Activated CD4-positive, alpha-beta T cell treated with anti-CD3 and anti-CD28 coated beads for 36 hours (primary cell): ENCODE measurements around the gene ANOS1. TPM values are rescaled to one million over a fixed set of nuclear protein-coding genes. Genes with fewer than 3 reads are reported as not detected.
"Not testable (repeated sequence)": the region's sequence is repeated elsewhere in the genome, so short reads cannot be mapped to it uniquely, and the experiment has no call there.

ENCODE experiments used
- ATAC-seq: fragments of 200-7000 bp; cut with Tn5 transposase; one replicate; pipeline ENCODE4 v1.10.0; 2021; ENCODE audit warnings: mild to moderate bottlenecking, moderate library complexity
- CTCF ChIA-PET: fragments of 350-600 bp; sonication (Branson Sonifier 250); formaldehyde crosslinking; loops from one replicate; lab custom pipeline; 2021; ENCODE audit warnings: antibody characterized with exemption; lab: Charles Lee
- POLR2A ChIA-PET: fragments of 350-600 bp; sonication (Branson Sonifier 250); formaldehyde crosslinking; loops from one replicate; lab custom pipeline; 2021; ENCODE audit warnings: antibody characterized with exemption, inconsistent platforms; lab: Charles Lee
- DNase-seq: peaks from one replicate; pipeline ENCODE4 v3.0.0-alpha.2; 2020
- H3K27ac Mint-ChIP-seq: one replicate; pipeline ENCODE4 v1.8.0; 2021; ENCODE audit warnings: mixed read lengths
- H3K27me3 Mint-ChIP-seq: one replicate; pipeline ENCODE4 v1.8.0; 2021; ENCODE audit warnings: mixed read lengths
- H3K36me3 Mint-ChIP-seq: one replicate; pipeline ENCODE4 v1.8.0; 2021; ENCODE audit warnings: low read depth, mixed read lengths
- H3K4me1 Mint-ChIP-seq: one replicate; pipeline ENCODE4 v1.8.0; 2021; ENCODE audit warnings: mixed read lengths
- H3K4me3 Mint-ChIP-seq: one replicate; pipeline ENCODE4 v1.8.0; 2021; ENCODE audit warnings: mild to moderate bottlenecking, moderate library complexity, mixed read lengths
- H3K9me3 Mint-ChIP-seq: one replicate; pipeline ENCODE4 v1.8.0; 2021; ENCODE audit warnings: low read depth, mixed read lengths
- intact Hi-C, 2 experiments: fragments of 100-400 bp; cut with DNase I in 1 of 2; cut with micrococcal nuclease in 1 of 2; formaldehyde crosslinking; loops; one replicate each; pipeline versions ENCODE4 v1.14.2 to v1.15.1; 2022 to 2024; cut with DNase I, micrococcal nuclease
- total RNA-seq, 2 experiments: library from RNA; stranded (reverse); gene quantifications; one replicate each; pipeline ENCODE4 v1.2.3, GENCODE V29; 2021

Gene ANOS1
- total RNA-seq, 2 experiments from 2014 or later, result not detected

- DNase-seq (no peak), ATAC-seq (no peak)
- POLR2A ChIA-PET, result no interaction called here
- no peaks in the 10 kb centered on the region for H3K4me1 Mint-ChIP-seq
- no peaks in the 10 kb centered on the region for H3K27me3 Mint-ChIP-seq
- no peak overlapping the region for H3K4me3 Mint-ChIP-seq
- CTCF ChIA-PET, result no interaction called here
- intact Hi-C loops, result no loop called here
- H3K27ac Mint-ChIP-seq, result no peak overlapping the region
- no peaks in the 10 kb centered on the region for H3K36me3 Mint-ChIP-seq
- H3K9me3 Mint-ChIP-seq, result no peaks in the 10 kb centered on the region
Measured at GRCh38 chrX:8591501-8591900, 140.4 kb downstream of the ANOS1 start.

- DNase-seq (no peak), ATAC-seq (no peak)
- ChIA-PET POLR2A (no interaction called here), CTCF (no interaction called here)
- no peaks in the 10 kb centered on the region for H3K27me3 Mint-ChIP-seq
- H3K36me3 Mint-ChIP-seq, result no peaks in the 10 kb centered on the region
- intact Hi-C loops, result no loop called here
- no peak overlapping the region for H3K27ac Mint-ChIP-seq
- H3K9me3 Mint-ChIP-seq, result no peaks in the 10 kb centered on the region
- no peak overlapping the region for H3K4me3 Mint-ChIP-seq
- no peaks in the 10 kb centered on the region for H3K4me1 Mint-ChIP-seq
Measured at GRCh38 chrX:8586953-8587352, 145.0 kb downstream of the ANOS1 start.

- ChIA-PET POLR2A (no interaction called here), CTCF (no interaction called here)
- DNase-seq (no peak), ATAC-seq (no peak)
- Mint-ChIP-seq H3K9me3 (no peaks in the 10 kb centered on the region), H3K27ac (no peak overlapping the region), H3K27me3 (no peaks in the 10 kb centered on the region), H3K4me3 (no peak overlapping the region), H3K4me1 (no peaks in the 10 kb centered on the region), H3K36me3 (no peaks in the 10 kb centered on the region)
- intact Hi-C loops, result no loop called here
Measured at GRCh38 chrX:8579602-8580001, 152.3 kb downstream of the ANOS1 start.

- ATAC-seq (no peak), DNase-seq (no peak)
- Mint-ChIP-seq H3K27me3 (no peaks in the 10 kb centered on the region), H3K4me1 (no peaks in the 10 kb centered on the region), H3K36me3 (no peaks in the 10 kb centered on the region), H3K4me3 (no peak overlapping the region), H3K27ac (no peak overlapping the region), H3K9me3 (no peaks in the 10 kb centered on the region)
- CTCF ChIA-PET, result no interaction called here
- intact Hi-C loops, result no loop called here
- POLR2A ChIA-PET, result no interaction called here
Measured at GRCh38 chrX:8576821-8577220, 155.1 kb downstream of the ANOS1 start.

GRCh38 chrX:8565729-8566128, 166.2 kb downstream of the ANOS1 start:
- no peaks in the 10 kb centered on the region for H3K36me3 Mint-ChIP-seq
- ATAC-seq (no peak), DNase-seq (no peak)
- no peaks in the 10 kb centered on the region for H3K27me3 Mint-ChIP-seq
- H3K9me3 Mint-ChIP-seq, result no peaks in the 10 kb centered on the region
- intact Hi-C loops, result no loop called here
- no peak overlapping the region for H3K4me3 Mint-ChIP-seq
- CTCF ChIA-PET, result no interaction called here
- no peak overlapping the region for H3K27ac Mint-ChIP-seq
- H3K4me1 Mint-ChIP-seq, result no peaks in the 10 kb centered on the region
- POLR2A ChIA-PET, result no interaction called here

GRCh38 chrX:8548446-8548845, 183.5 kb downstream of the ANOS1 start:
- intact Hi-C loops, result no loop called here
- POLR2A ChIA-PET, result no interaction called here

GRCh38 chrX:8546715-8547114, 185.2 kb downstream of the ANOS1 start:
- ChIA-PET POLR2A (no interaction called here), CTCF (no interaction called here)
- H3K4me1 Mint-ChIP-seq, result no peaks in the 10 kb centered on the region
- no peaks in the 10 kb centered on the region for H3K27me3 Mint-ChIP-seq
- H3K4me3 Mint-ChIP-seq, result no peak overlapping the region
- ATAC-seq (no peak), DNase-seq (no peak)
- intact Hi-C loops, result no loop called here
- no peak overlapping the region for H3K27ac Mint-ChIP-seq
- no peaks in the 10 kb centered on the region for H3K9me3 Mint-ChIP-seq
- H3K36me3 Mint-ChIP-seq, result no peaks in the 10 kb centered on the region

More at GRCh38 chrX:8548446-8548845, 183.5 kb downstream of the ANOS1 start:
- DNase-seq (no peak), ATAC-seq (no peak)
- Mint-ChIP-seq H3K27me3 (no peaks in the 10 kb centered on the region), H3K36me3 (no peaks in the 10 kb centered on the region), H3K4me3 (no peak overlapping the region), H3K9me3 (no peaks in the 10 kb centered on the region), H3K27ac (no peak overlapping the region), H3K4me1 (no peaks in the 10 kb centered on the region)
- CTCF ChIA-PET, result no interaction called here

- Mint-ChIP-seq H3K27ac (no peak overlapping the region), H3K36me3 (no peaks in the 10 kb centered on the region), H3K27me3 (no peaks in the 10 kb centered on the region), H3K9me3 (no peaks in the 10 kb centered on the region), H3K4me3 (no peak overlapping the region), H3K4me1 (no peaks in the 10 kb centered on the region)
- ATAC-seq, result no peak
- intact Hi-C loops, result no loop called here
- ChIA-PET CTCF (no interaction called here), POLR2A (no interaction called here)
- DNase-seq, result no peak
Measured at GRCh38 chrX:8520791-8521190, 211.1 kb downstream of the ANOS1 start.

- intact Hi-C loops, result no loop called here
- no peak overlapping the region for H3K4me3 Mint-ChIP-seq
- ATAC-seq (no peak), DNase-seq (no peak)
- H3K27me3 Mint-ChIP-seq, result no peaks in the 10 kb centered on the region
- H3K36me3 Mint-ChIP-seq, result no peaks in the 10 kb centered on the region
- ChIA-PET CTCF (no interaction called here), POLR2A (no interaction called here)
- H3K27ac Mint-ChIP-seq, result no peak overlapping the region
- H3K4me1 Mint-ChIP-seq, result no peaks in the 10 kb centered on the region
- H3K9me3 Mint-ChIP-seq, result no peaks in the 10 kb centered on the region
Measured at GRCh38 chrX:8520178-8520577, 211.8 kb downstream of the ANOS1 start.

GRCh38 chrX:8504451-8504850, 227.5 kb downstream of the ANOS1 start:
- no peaks in the 10 kb centered on the region for H3K27me3 Mint-ChIP-seq
- intact Hi-C loops, result no loop called here
- H3K4me3 Mint-ChIP-seq, result no peak overlapping the region
- DNase-seq, result no peak
- no peaks in the 10 kb centered on the region for H3K9me3 Mint-ChIP-seq
- no peak for ATAC-seq
- H3K27ac Mint-ChIP-seq, result no peak overlapping the region
- ChIA-PET POLR2A (no interaction called here), CTCF (no interaction called here)
- no peaks in the 10 kb centered on the region for H3K36me3 Mint-ChIP-seq
- H3K4me1 Mint-ChIP-seq, result no peaks in the 10 kb centered on the region

- intact Hi-C loops, ATAC-seq, POLR2A ChIA-PET, H3K4me3 Mint-ChIP-seq, H3K9me3 Mint-ChIP-seq, CTCF ChIA-PET, H3K4me1 Mint-ChIP-seq, H3K36me3 Mint-ChIP-seq, H3K27ac Mint-ChIP-seq, DNase-seq, H3K27me3 Mint-ChIP-seq: not testable (repeated sequence)
Measured at GRCh38 chrX:8502101-8502500, 229.8 kb downstream of the ANOS1 start.

- ChIA-PET POLR2A (no interaction called here), CTCF (no interaction called here)
- DNase-seq (no peak), ATAC-seq (no peak)
- Mint-ChIP-seq H3K27me3 (no peaks in the 10 kb centered on the region), H3K27ac (no peak overlapping the region), H3K36me3 (no peaks in the 10 kb centered on the region), H3K4me3 (no peak overlapping the region), H3K9me3 (no peaks in the 10 kb centered on the region), H3K4me1 (no peaks in the 10 kb centered on the region)
- intact Hi-C loops, result no loop called here
Measured at GRCh38 chrX:8500203-8500602, 231.7 kb downstream of the ANOS1 start.

- ATAC-seq, H3K4me1 Mint-ChIP-seq, intact Hi-C loops, POLR2A ChIA-PET, H3K36me3 Mint-ChIP-seq, H3K4me3 Mint-ChIP-seq, H3K9me3 Mint-ChIP-seq, CTCF ChIA-PET, H3K27ac Mint-ChIP-seq, DNase-seq, H3K27me3 Mint-ChIP-seq: not testable (repeated sequence)
Measured at GRCh38 chrX:8495036-8495435, 236.9 kb downstream of the ANOS1 start.
